ENCODE data around the gene MOCS1. TPM values are rescaled to one million over a fixed set of nuclear protein-coding genes. Genes with fewer than 3 reads are reported as not detected.

The MOCS1 gene
- 8.5 and 9.4 TPM in 2 replicates for total RNA-seq (2014; rRNA removed; shearing (Covaris generic))

DNA sequence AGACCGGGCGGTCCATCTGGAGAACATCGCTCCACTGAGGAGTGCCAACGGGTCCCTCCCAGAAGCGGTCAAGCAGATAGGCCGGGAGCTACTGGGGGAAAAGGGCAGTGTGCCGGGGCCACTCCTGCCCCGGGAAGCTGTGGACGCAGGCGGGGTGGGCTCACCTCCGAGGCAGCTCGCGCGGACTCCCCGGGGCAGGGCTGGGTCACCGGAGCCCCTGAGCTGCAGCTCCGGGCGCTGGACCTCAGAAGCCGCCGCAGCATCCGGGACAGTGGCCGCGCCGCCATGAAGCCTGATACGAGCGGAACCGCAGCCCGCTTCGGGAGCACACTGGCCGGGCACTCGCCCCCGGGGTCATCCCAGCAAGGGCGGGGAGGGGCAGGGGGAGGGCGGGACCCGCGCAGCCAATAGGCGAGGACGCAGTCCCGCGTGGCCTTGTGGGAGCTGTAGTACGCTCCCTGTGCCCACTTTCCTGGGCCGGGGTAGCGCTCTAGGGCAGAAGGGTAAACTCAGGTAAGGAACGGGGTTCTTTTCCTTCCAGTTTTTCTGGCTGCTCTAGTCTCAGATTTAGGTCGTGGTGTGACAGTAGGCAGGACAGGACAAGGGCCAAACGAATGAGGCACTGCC is at the start of gene MOCS1:
Gene MOCS1, minus strand, starts transcription at position 332 of the 627 bp plus-strand sequence. Its CDS starts 45 bp downstream, at position 287.

Other genes starting within 250 kb of the MOCS1 start
- gene KIF6, start 209.1 kb downstream of the MOCS1 start, total RNA-seq (2014; rRNA removed; shearing (Covaris generic)) = 2.5 and 2.7 TPM in 2 replicates
- 7.0 and 8.3 TPM in 2 replicates for gene DAAM2, start 142.1 kb downstream of the MOCS1 start, total RNA-seq (2014; rRNA removed; shearing (Covaris generic))

Measured in A375 (cell line).